Activated T-helper 17 cell treated with anti-CD3 and anti-CD28 coated beads, Interleukin-2, amount 50 U/mL, for 72 hours (primary cell): ENCODE results near the gene WFIKKN2. TPM values are rescaled to one million over a fixed set of nuclear protein-coding genes. Genes with fewer than 3 reads are reported as not detected.

Experiments used
- total RNA-seq, 2 donors: library from RNA; stranded (reverse); gene quantifications; one replicate each; pipeline ENCODE4 v1.2.3, GENCODE V29; 2022

WFIKKN2 gene
- total RNA-seq, 2 donors from 2014 or later: not detected

Other genes with a start within 250 kb of the WFIKKN2 start
- gene ABCC3, start 200.7 kb upstream of the WFIKKN2 start, total RNA-seq: under 1 TPM in 1 of 2 donors, not detected in 1; 0.40 TPM
- 10 to 100 TPM; 13.0 to 29.9 TPM for gene ANKRD40, start 127.7 kb upstream of the WFIKKN2 start, total RNA-seq
- gene LUC7L3, start 116.0 kb upstream of the WFIKKN2 start, total RNA-seq: 100 to 1,000 TPM; 113 to 142 TPM
- not detected for gene ANKRD40CL, start 68.1 kb upstream of the WFIKKN2 start, total RNA-seq
- gene TOB1, start 30.8 kb downstream of the WFIKKN2 start, total RNA-seq: 10 to 100 TPM; 33.1 to 40.8 TPM